HG02610 (cell line): Measurements from ENCODE around the gene PI4KB.
A peak's percentile ranks its signal among the peaks of the same experiment; 100 is the strongest.

Experiments
- ATAC-seq: cut with Tn5 transposase; IDR thresholded peaks from one replicate; pipeline ENCODE4 v1.9.1; 2021; ENCODE audit warnings: mild to moderate bottlenecking, moderate library complexity; ENCODE audit not compliant: unreplicated experiment

Gene PI4KB

GRCh38 chr1:151346769-151347522 lies 19.7 kb upstream of the PI4KB start, which contains the start of gene RFX5:
TSS of gene RFX5 (minus strand) at chr1:151347252. CDS start at chr1:151346320, 932 bp downstream.
- peak; percentile 94 for ATAC-seq

- ATAC-seq = no peak
These were observed 19.0 kb upstream of the PI4KB start for GRCh38 chr1:151346082-151346768.

GRCh38 chr1:151344291-151344690 lies 17.1 kb upstream of the PI4KB start:
- ATAC-seq = no peak

- no peak for ATAC-seq
These were observed 16.4 kb upstream of the PI4KB start for GRCh38 chr1:151343587-151343986.

GRCh38 chr1:151342569-151342968 lies 15.4 kb upstream of the PI4KB start:
- ATAC-seq = no peak

- no peak for ATAC-seq
These were observed 14.8 kb upstream of the PI4KB start for GRCh38 chr1:151342021-151342420.

- ATAC-seq = peak; percentile 43
These were observed 13.9 kb upstream of the PI4KB start for GRCh38 chr1:151340870-151341754.

GRCh38 chr1:151336556-151336955 lies 9.3 kb upstream of the PI4KB start:
- ATAC-seq = no peak

- ATAC-seq = no peak
These were observed 7.6 kb upstream of the PI4KB start for GRCh38 chr1:151334822-151335221.

- peak; percentile 8 for ATAC-seq
These were observed 873 bp upstream of the PI4KB start for GRCh38 chr1:151327903-151328674.

GRCh38 chr1:151326619-151327222 lies 495 bp downstream of the PI4KB start:
- ATAC-seq = peak; percentile 41

GRCh38 chr1:151325646-151326429 lies 1.4 kb downstream of the PI4KB start:
- ATAC-seq = no peak

- no peak for ATAC-seq
These were observed 2.0 kb downstream of the PI4KB start for GRCh38 chr1:151325231-151325630.

GRCh38 chr1:151324390-151324930 lies 2.8 kb downstream of the PI4KB start:
- ATAC-seq = no peak

GRCh38 chr1:151318975-151319374 lies 8.2 kb downstream of the PI4KB start:
- ATAC-seq = no peak

GRCh38 chr1:151315565-151316235 lies 11.5 kb downstream of the PI4KB start:
- no peak for ATAC-seq

GRCh38 chr1:151314137-151314875 lies 12.9 kb downstream of the PI4KB start:
- ATAC-seq = no peak

GRCh38 chr1:151313501-151313900 lies 13.7 kb downstream of the PI4KB start:
- ATAC-seq = no peak
